Fibroblast of upper back skin (primary cell): ENCODE results near the gene DEAF1.
"Not testable (repeated sequence)": the region's sequence is repeated elsewhere in the genome, so short reads cannot be mapped to it uniquely, and the experiment has no call there.

ENCODE experiments used
- DNase-seq: peaks from one replicate; pipeline ENCODE4 v3.0.0-alpha.2; 2013

The DEAF1 gene

GRCh38 chr11:699116-699508, 4.1 kb upstream of the DEAF1 start:
- DNase-seq = no peak

DNA sequence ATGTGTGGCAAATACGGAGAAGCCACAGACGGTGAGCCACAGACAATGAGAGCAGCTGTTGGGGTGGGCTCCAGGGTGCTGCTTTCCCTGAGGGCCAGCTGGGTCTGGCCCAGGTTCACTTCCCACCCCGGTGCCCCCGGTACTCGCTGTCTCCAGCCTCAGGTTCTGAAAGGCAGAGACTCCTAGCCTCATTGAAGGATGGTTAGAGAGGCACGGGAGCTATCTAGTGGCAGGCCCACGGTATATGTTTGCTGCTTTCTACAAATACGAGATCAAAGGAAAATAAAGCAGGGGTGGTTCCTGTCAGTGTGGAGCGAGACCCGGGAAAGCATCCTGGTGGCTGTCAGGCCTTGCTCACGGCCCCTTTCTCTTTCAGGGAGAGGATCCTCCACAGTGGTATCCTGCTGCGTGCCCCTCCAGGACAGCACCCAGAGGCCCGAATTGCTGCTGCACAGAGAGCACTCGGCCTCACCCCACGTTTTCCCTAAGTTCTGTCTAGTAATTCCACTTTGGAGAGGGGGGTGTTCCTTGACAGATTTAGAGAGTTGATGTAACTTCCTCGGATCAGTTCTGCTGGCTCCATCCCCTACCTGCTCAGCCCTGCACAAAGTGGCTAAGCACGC, 3.6 kb upstream of the DEAF1 start:
- no peak for DNase-seq

GRCh38 chr11:697811-698311, 2.8 kb upstream of the DEAF1 start:
- peak; percentile 53 for DNase-seq

GRCh38 chr11:696955-697491, 2.0 kb upstream of the DEAF1 start:
- DNase-seq = peak; percentile 80

GRCh38 chr11:695538-696248, 671 bp upstream of the DEAF1 start, which contains the start of gene TMEM80:
Gene TMEM80 (plus strand): TSS chr11:695816. CDS start chr11:695828, 12 bp downstream.
- DNase-seq = peak; percentile 98

GRCh38 chr11:695288-695537, 191 bp upstream of the DEAF1 start:
- DNase-seq = no peak

GRCh38 chr11:693887-694562, 997 bp downstream of the DEAF1 start:
- no peak for DNase-seq

- peak; percentile 34 for DNase-seq
These were observed 1.6 kb downstream of the DEAF1 start for GRCh38 chr11:693415-693831.

DNA sequence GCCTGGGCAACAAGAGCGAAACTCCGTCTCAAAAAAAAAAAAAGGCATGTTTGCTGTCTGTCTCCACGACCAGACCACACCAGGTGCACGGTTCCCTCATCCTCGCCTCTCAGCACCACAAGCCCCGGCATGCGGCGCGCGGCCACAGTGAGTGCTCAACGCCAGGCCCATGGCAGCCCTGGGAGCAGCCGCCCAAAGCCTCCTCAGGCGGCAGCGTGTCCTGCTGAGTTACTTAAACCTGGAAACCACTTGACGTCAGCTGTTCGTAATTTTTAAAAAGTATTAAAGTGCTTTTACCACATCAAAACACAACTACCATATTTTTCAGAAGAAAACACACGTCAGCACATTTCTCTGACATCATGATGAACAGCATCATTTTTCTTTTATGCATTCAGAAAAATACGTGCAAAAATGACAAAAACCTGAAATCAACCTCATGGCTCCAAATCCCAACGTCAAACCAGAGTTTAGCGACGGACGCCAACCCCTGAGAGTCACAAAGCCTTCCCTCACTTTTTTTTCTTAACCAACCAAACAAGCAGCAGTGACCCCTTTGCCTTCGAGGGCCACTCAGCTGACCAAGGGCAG, 2.1 kb downstream of the DEAF1 start:
- peak; percentile 37 for DNase-seq

- DNase-seq = no peak
These were observed 3.1 kb downstream of the DEAF1 start for GRCh38 chr11:691710-692590.

DNA sequence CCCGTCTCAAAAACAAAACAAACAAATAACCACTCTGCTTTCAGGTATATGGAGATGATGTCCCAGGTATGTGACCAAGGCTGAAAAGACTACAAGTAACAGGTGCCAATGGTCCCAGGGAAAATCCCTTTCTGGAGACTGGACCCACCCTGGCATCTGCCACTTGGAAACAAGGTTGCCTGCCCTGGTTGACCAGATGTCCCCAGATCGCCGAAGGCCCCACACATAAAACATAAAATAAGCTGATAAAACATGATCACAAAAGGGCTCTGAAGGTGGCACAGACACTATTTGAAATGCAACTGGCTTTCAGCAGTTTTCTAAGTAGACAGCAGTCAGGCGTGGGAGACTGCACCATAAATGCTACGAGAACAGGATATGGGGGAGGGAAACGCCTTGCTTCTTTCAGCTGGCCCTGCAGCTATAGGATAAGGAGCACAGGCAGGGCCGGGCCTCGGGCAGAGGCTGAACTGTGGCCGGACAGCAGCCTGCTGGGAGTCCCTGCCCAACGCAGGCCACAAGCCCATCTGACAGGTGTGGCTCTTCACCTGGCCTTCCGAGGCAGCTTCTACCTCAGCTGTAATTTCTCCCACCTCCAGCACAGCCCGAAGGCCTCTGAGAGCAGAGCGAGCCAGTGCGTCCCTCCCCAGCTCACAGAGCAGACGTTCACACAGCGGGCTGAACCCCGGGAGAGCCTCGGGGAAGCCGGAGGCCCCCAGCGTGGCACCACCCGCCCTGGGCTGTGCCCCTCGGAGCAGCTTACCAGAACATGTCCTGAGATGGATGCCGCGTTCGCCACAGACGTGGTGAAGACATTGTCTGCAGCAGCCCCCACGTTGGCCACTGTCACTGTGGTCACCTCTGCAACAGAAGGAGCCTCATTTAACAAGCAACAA, 4.0 kb downstream of the DEAF1 start:
- no peak for DNase-seq

- not testable (repeated sequence) for DNase-seq
These were observed 4.8 kb downstream of the DEAF1 start for GRCh38 chr11:690244-690643.

GRCh38 chr11:689625-690024, 5.4 kb downstream of the DEAF1 start:
- DNase-seq = no peak

GRCh38 chr11:688681-689080, 6.3 kb downstream of the DEAF1 start:
- no peak for DNase-seq

DNA sequence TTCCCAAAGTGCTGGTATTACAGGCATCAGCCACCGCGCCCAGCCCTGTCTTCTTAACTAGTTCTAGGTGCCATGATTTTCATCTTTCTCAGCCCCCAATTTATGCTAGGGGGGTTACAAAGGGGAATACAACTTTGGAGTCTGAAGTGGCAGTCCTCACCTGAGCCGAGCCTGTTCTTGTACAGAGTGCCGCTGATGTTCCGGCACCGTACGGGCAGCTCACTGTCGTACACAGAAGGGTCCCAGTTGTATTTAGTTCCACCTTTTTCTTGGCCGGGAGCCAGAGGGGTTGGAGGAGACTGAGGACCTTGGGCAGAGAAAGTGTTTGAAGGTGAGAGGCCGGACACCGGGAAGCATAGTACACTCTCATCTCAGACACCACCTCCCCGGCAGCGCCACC, 7.3 kb downstream of the DEAF1 start:
- no peak for DNase-seq

- DNase-seq = no peak
These were observed 8.4 kb downstream of the DEAF1 start for GRCh38 chr11:686451-687243.

DNA sequence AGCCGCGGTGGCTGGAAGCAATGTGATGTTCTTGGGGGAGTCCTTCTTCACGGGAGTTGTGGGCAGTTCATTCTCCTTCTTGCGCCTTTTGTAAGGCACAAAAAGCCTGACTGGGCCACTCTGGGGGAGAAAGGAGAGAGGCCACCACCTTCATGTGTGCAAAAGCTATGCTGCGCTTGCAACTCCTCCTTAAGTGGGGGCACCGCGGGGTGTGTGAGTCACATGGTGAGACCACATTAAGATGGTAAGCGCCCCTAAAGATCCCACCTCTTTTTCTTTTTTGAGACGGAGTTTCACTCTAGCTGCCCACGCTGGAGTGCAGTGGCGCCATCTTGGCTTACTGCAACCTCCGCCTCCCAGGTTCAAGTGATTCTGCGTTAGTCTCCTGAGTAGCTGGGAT, 14.1 kb downstream of the DEAF1 start:
- DNase-seq = no peak

- DNase-seq = no peak
These were observed 14.5 kb downstream of the DEAF1 start for GRCh38 chr11:680476-680875.

GRCh38 chr11:679271-680207, 15.5 kb downstream of the DEAF1 start:
- DNase-seq = no peak
